BJ (cell line): ENCODE data around the gene SCN4A. TPM values are rescaled to one million over a fixed set of nuclear protein-coding genes. Genes with fewer than 3 reads are reported as not detected.

ENCODE experiments used
- CTCF ChIA-PET: fragments of 350-600 bp; formaldehyde crosslinking; extraction: SDS; loops from one replicate; lab custom pipeline; 2021; ENCODE audit warnings: antibody characterized with exemption, inconsistent platforms; lab: Yijun Ruan, JAX
- POLR2A ChIA-PET: fragments of 300-600 bp; sonication (Branson Sonifier 250); formaldehyde crosslinking; extraction: SDS; loops from one replicate; lab custom pipeline; 2021; ENCODE audit warnings: antibody characterized with exemption; lab: Charles Lee
- DNase-seq: peaks from one replicate; pipeline ENCODE4 v3.0.0-alpha.2; 2011; ENCODE audit warnings: low read depth
- H3K27me3 ChIP-seq: 2 replicates; pipeline ENCODE4 v1.6.0; 2011; ENCODE audit warnings: low read length; ENCODE audit not compliant: control insufficient read depth, insufficient read depth
- H3K36me3 ChIP-seq: 2 replicates; pipeline ENCODE4 v1.5.1; 2011; ENCODE audit warnings: low read length; ENCODE audit not compliant: control insufficient read depth, insufficient read depth
- H3K4me3 ChIP-seq: 2 replicates; pipeline ENCODE4 v1.5.1; 2011; ENCODE audit warnings: low read depth, mild to moderate bottlenecking, control low read depth, low read length
- polyA plus RNA-seq: library from polyadenylated mRNA; depleted of rRNA; stranded (reverse); fragments of >200 nt; gene quantifications from 2 replicates; pipeline ENCODE4 v1.2.3, GENCODE V29; 2011
- TF ChIP-seq, protein P1 (sequence below): IDR thresholded peaks from 2 replicates; pipeline ENCODE4 v1.5.1; 2011; ENCODE audit warnings: low read depth, mild to moderate bottlenecking, control low read depth, inconsistent platforms, low read length, moderate library complexity; ENCODE audit not compliant: insufficient read depth

The SCN4A gene
- polyA plus RNA-seq, 1 experiment = not detected

- Histone ChIP-seq H3K4me3 (no peak overlapping the region), H3K36me3 (no peaks in the 10 kb centered on the region), H3K27me3 (no peaks in the 10 kb centered on the region; the same call in 1 of the 2 replicates)
- CTCF ChIA-PET = interaction anchor here (1.0 to 2.2 kb wide), 4 partner anchors 11 to 191 kb away, joined by 3 to 6 read pairs (median 4); no protein-coding TSS in a partner anchor
- TF ChIP-seq, protein P1, sequence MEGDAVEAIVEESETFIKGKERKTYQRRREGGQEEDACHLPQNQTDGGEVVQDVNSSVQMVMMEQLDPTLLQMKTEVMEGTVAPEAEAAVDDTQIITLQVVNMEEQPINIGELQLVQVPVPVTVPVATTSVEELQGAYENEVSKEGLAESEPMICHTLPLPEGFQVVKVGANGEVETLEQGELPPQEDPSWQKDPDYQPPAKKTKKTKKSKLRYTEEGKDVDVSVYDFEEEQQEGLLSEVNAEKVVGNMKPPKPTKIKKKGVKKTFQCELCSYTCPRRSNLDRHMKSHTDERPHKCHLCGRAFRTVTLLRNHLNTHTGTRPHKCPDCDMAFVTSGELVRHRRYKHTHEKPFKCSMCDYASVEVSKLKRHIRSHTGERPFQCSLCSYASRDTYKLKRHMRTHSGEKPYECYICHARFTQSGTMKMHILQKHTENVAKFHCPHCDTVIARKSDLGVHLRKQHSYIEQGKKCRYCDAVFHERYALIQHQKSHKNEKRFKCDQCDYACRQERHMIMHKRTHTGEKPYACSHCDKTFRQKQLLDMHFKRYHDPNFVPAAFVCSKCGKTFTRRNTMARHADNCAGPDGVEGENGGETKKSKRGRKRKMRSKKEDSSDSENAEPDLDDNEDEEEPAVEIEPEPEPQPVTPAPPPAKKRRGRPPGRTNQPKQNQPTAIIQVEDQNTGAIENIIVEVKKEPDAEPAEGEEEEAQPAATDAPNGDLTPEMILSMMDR = no peak
- POLR2A ChIA-PET = no interaction called here
- no peak for DNase-seq
Observed at GRCh38 chr17:63942309-63942985, 30.3 kb downstream of the SCN4A start.

GRCh38 chr17:63941751-63942150 is 31.0 kb downstream of the SCN4A start:
- no peak overlapping the region for H3K4me3 ChIP-seq
- ChIA-PET POLR2A (no interaction called here), CTCF (interaction anchor here (1.0 to 2.8 kb wide), 3 partner anchors 12 to 23 kb away, joined by 3 to 20 read pairs (median 4); partner anchors contain the start of gene GH1)
- TF ChIP-seq, protein P1 = no peak
- no peaks in the 10 kb centered on the region for H3K36me3 ChIP-seq
- DNase-seq = no peak
- no peaks in the 10 kb centered on the region; the same call in 1 of the 2 replicates for H3K27me3 ChIP-seq

DNA sequence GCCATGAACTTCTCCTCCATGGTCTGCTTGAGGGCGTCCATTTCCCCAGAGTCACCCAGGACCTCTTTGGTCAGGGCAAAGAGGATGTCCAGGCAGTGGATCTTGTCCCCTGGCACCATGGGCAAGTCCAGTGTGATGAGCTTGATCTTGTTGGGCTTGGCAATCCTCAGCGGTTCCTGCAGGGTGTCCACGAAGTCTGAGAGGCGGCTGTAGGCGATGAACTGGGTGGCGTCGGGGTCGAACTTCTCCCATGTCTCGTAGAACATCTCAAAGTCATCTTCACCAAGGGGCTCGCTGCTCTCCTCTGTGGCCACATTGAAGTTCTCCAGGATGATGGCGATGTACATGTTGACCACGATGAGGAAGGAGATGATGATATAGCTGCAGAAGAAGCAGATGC is 31.6 kb downstream of the SCN4A start:
- no peaks in the 10 kb centered on the region; the same call in 1 of the 2 replicates for H3K27me3 ChIP-seq
- DNase-seq = no peak
- POLR2A ChIA-PET = no interaction called here
- TF ChIP-seq, protein P1 = no peak
- H3K4me3 ChIP-seq = no peak overlapping the region
- H3K36me3 ChIP-seq = no peaks in the 10 kb centered on the region
- CTCF ChIA-PET = interaction anchor here (2.2 to 2.8 kb wide), 2 partner anchors 22 to 28 kb away, joined by 5 to 20 read pairs; partner anchors contain the start of gene GH1

- no peak overlapping the region for H3K4me3 ChIP-seq
- POLR2A ChIA-PET = no interaction called here
- no peaks in the 10 kb centered on the region for H3K27me3 ChIP-seq
- CTCF ChIA-PET = interaction anchor here (1.0 to 2.8 kb wide), 4 partner anchors 22 to 85 kb away, joined by 3 to 20 read pairs (median 4); partner anchors contain the start of gene GH1
- no peak for DNase-seq
- H3K36me3 ChIP-seq = no peaks in the 10 kb centered on the region
- TF ChIP-seq, protein P1 = no peak
Observed at GRCh38 chr17:63940584-63940983, 32.1 kb downstream of the SCN4A start.

DNA sequence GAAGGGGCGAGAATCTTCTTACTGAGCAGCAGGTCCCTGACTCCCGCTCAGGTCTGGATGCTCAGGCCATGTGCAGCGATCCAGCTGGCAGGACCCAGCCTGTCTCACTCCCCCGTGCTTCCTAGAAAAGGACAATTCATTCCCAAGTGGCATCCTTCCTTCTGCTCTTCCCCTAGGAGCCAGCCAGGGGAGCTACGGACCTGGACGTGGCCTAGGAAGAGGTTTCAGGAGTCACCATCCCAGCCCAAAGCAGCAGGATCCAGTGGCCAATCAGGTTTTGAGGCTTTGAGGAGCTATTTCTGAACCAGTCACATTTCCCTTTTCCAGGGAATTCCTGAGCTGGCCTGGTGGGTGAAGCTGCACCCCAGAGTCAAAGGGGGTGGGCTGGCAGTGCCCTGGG is 32.8 kb downstream of the SCN4A start:
- Histone ChIP-seq H3K36me3 (no peaks in the 10 kb centered on the region), H3K27me3 (peaks cover 2% of the 10 kb centered on the region; the same call in 1 of the 2 replicates), H3K4me3 (no peak overlapping the region)
- TF ChIP-seq, protein P1 = no peak
- CTCF ChIA-PET = interaction anchor here (1.0 to 2.8 kb wide), 4 partner anchors 21 to 86 kb away, joined by 3 to 20 read pairs (median 4); partner anchors contain the start of gene GH1
- POLR2A ChIA-PET = no interaction called here
- DNase-seq = no peak
